Kidney capillary endothelial cell (primary cell): ENCODE measurements around the gene MGRN1.

Experiments used
- DNase-seq: peaks from one replicate; pipeline ENCODE4 v3.0.0-alpha.2; 2018; ENCODE audit warnings: low spot score

MGRN1 gene

DNA sequence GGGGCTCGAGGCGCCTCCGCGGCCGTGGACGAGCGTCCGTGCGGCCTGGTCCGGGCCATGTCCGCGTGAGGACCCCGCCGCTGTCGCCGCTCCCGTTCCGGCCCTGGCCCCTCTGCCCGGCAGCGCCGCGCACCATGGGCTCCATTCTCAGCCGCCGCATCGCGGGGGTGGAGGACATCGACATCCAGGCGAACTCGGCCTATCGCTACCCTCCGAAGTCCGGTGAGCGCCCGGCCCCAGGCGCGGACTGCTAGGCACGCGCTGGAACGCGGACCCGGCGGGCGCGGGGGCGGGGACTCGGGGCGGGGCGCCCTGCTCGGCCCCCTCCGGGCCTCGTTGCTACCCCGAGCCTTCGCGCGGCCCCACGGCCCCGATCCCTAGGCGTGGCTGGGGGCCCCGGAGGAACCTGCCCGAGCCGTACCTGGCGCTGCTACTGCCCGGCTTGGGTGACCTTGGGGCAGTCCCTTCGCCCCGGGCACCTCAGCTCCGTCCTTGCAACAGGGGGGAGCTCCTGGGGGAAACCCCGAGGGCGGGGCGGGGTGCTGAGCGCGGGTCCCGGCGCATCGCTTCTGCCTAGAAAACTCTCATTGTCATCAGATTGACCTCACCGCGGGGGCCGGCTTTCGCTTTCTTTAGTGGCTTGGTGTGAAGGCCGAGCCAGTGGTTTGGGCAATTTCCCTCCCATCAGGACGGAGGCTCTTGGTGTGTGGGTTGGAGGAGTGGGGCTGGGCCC is 367 bp downstream of the MGRN1 start:
- peak; percentile 40 for DNase-seq

- DNase-seq: no peak
These were observed 1.0 kb downstream of the MGRN1 start for GRCh38 chr16:4625560-4626159.

- no peak for DNase-seq
These were observed 1.8 kb downstream of the MGRN1 start for GRCh38 chr16:4626396-4626795.

DNA sequence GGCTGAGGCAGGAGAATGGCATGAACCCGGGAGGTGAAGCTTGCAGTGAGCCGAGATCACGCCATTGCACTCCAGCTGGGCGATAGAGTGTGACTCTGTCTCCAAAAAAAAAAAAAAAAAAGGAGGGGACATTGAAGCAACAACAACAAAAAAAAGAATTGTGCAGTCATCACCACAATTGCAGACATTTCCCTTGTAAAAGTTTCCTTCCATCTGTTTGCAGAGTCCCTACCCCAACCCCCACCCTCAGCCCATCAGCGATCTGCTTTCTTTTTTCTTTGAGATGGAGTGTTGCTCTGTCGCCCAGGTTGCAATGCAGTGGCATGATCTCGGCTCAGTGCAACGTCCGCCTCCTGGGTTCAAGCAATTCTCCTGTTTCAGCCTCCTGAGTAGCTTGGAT is 3.7 kb downstream of the MGRN1 start:
- no peak for DNase-seq

GRCh38 chr16:4631444-4631843 is 6.8 kb downstream of the MGRN1 start:
- no peak for DNase-seq

DNA sequence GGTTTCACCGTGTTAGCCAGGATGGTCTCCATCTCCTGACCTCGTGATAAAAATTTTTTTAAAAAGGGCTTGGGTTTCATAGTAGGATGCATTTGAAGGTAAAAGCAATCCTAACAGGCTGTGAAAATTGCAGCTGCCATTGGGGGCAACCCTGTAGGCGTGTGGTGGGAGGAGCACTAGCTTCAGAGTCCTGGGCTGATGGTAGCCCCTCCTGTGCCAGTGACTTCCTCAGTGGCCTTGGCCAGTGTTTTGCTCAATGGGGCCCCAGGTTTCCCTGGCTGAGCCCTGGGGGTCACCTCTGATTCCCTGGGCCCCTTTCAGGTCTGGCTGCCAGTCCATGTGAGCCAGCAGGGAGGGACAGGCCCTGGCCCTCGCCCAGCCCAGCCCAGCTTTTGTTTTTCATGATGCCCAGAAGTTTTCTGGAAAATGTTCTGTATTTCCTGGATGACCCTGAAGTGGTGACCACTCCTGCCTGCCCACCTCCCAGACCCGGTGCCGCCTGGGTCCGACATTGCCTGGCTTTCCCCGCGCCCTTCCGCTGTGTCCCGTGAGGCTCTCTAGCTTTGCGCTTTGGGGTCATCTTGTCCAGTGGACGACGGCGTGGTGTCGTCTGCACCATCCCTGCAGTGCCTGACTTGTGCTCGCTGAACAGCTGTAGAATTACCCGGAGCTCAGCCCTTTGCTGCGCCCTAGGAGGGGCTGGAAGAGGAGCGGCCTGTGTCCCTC is 9.4 kb downstream of the MGRN1 start:
- DNase-seq: no peak

DNA sequence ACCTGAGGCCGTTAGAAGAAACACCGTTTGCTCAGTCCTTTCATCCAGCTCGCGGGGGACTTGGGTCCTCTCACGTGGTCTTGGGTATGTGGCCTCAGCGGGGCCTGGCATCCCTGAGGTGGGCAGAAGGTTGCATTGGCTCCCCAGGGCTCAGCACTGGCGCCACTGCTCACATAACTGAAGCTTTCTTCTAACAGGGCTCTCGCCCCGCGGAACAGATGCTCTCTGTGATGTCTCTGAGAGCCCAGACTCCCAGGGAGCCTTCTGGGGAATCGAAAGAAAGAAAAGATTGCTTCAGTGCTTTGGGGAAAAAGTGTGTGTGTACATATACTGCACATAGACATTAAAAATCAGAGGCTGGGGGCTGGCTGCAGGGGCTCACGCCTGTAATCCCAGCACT is 10.1 kb downstream of the MGRN1 start:
- DNase-seq: no peak

DNA sequence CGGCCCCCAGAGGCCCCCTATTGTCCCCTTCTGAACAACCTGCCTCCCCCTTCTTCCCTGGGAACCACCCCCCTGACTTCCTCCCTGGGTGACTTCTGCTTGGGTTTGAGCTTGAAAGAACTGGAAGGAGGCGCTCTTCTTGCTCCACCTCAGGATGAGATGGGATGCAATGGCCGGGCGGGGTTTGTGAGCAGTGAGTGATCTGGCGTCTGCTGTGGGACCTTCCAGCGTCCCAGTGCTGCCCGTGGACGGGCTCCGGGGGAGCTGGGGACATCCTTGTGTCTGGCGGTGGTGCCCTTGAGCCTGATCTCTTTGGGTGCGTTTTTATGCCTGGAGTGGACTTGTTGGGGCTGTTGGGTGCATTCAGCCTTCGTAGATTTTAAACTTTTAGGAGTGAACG is 11.6 kb downstream of the MGRN1 start:
- no peak for DNase-seq

- DNase-seq: no peak
These were observed 13.0 kb downstream of the MGRN1 start for GRCh38 chr16:4637501-4638166.

GRCh38 chr16:4639899-4640509 is 15.4 kb downstream of the MGRN1 start:
- no peak for DNase-seq

DNA sequence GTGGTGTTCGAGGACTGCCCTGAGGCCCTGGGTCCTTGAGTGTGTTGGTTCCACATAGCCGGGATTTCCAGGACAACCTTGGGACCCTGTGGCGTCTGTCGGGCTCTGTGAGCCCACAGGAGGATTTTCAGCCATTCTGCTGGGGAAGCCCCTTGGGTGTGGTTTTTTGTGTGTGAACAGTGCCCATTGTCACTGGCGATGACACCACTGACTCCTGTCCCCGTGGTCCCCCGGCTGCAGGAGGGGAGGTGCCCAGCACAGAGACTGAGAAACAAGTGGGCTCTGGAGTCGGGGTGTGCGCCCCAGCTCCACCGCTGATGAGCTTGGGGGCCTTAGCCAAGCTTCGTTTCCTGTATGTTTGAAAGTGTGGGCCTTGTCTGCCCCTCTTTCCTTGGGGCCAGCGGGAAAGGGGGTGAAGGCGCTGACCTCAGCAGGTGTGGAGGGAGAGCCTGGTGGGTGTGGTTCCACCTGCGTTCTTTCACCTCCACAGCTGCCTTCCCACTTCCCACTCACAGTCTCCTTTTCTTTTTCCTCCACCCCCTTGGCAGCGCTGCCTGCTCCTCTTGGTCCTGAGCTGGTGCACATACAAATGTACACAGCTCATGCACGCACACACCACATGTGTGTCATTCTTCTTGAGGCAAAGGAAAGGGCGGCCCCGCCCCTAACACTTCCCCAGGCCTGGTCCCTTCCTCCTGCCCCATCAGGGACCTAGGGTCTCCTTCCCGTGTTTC is 16.1 kb downstream of the MGRN1 start:
- DNase-seq: no peak

- no peak for DNase-seq
These were observed 16.7 kb downstream of the MGRN1 start for GRCh38 chr16:4641306-4641687.

DNA sequence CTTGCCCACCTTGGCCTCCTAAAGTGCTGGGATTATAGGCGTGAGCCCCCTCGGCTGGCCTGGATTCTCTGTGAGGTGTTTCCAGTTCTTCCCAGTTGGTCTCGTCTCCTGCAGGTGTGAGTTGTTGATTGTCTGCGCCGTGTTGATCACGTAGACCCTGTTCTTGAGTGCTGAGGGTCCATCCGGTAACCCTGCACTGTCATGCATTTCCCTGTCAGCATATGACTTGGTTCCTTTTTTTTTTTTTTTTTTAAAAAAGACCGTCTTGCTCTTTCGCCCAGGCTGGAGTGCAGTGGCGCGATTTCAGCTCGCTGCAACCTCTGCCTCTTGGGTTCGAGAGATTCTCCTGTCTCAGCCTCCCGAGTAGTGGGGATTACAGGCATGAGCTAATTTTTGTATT is 17.3 kb downstream of the MGRN1 start:
- DNase-seq: no peak

DNA sequence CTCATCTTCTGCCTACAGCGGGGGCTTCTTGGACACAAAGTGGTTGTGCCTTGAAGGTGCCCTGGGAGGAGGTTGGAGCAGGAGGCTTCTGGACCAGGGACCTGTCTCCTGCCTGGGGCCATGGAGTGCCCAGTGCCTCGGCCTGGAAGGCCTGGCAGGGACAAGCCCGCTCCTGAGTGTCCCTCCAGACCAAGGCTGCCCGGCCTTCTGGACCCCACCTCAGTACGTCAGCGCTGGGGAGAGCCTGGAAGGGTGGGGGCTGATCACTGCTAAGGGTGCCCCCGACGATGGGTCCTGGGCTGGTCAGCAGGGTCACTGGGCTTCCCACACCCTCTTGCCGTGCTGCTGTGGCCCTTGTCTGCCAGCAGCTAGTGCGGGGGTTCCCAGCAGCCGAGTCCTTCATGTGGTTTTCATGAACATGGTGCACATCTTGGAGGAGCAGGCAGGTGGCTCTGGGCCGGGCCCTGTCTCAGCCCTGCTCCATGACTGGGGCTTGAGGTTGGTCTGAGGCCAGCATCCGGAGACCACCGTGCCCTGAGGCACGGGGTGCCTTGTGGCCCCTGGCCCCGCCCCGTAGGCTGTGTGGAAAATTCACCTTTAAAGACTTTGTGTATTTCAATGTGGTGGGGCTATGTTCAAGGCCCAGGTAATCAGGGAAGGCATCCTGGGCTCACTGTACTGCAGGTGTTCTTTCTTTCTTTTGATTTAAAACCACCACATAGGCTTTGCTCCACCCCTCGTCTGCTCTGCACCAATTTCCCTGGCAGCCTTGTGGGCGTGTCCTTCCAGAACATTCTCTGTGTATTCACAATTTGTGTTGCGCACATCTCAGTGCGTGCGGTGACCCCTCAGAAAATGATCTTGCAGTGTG is 22.4 kb downstream of the MGRN1 start:
- DNase-seq: no peak

GRCh38 chr16:4647644-4647980 is 23.0 kb downstream of the MGRN1 start:
- DNase-seq: no peak

GRCh38 chr16:4648917-4649316 is 24.3 kb downstream of the MGRN1 start:
- no peak for DNase-seq

- DNase-seq: no peak
These were observed 25.3 kb downstream of the MGRN1 start for GRCh38 chr16:4649744-4650442.

DNA sequence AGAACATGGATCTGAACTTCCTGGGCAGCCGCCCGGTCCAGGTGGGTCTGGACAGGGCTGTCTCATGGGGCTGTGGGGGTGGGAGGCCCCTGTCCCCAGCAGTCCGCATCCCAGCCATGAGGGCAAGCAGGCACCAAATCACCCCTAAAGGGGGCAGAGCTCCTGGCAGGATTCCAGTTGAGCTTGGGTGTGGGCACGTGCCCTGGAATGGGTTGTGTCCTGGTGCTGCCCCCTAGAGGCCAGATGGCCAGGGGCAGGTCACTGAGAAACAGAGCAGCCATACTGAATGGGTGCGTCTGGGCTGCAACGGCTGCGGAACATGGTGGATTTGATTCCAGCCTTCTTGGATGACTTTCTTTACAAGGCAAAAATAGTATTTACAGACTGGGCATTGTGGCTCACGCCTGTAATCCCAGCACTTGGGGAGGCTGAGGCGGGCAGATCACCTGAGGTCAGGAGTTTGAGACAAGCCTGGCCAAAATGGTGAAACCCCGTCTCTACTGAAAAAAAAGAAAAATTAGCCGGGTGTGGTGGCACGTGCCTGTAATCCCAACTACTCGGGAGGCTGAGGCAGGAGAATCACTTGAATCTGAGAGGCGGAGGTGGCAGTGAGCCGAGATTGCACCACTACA is 25.9 kb downstream of the MGRN1 start:
- DNase-seq: peak; percentile 61

DNA sequence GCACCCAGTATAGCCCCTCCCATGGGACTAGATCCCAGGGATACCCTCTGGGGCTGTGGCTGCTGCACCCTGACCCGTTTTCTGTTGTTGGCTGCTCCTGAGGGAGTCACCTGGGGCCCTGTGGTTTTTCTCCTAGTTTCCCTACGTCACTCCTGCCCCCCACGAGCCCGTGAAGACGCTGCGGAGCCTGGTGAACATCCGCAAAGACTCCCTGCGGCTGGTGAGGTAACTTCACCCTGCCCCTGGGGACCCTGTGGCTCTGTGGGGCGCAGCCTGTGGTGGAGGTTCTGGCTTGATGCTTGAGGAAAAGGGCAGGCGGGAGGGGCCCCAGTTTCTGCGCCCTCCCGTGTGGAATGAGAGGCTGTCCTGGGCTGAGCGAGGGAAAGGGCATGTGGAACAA is 27.2 kb downstream of the MGRN1 start:
- no peak for DNase-seq

DNA sequence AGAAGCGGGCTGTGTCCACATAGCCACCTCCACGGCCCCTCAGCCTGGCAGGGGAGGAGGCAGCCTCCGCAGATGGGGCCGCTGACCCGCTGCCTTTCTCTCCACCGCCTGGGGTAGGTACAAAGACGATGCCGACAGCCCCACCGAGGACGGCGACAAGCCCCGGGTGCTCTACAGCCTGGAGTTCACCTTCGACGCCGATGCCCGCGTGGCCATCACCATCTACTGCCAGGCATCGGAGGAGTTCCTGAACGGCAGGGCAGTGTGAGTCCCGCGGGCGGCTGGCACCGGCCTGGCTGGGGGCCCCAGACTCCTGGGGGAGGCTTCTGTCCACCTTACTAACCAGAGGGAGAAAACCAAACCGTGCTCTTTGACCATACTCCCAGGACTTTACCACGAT is 27.9 kb downstream of the MGRN1 start:
- DNase-seq: no peak
